HL-60 (cell line): ENCODE results near the gene TPCN2.

ENCODE experiments used
- DNase-seq, 2 experiments: peaks; one replicate each; pipeline ENCODE4 v3.0.0-alpha.2; 2010 to 2020; ENCODE audit warnings: low read depth in 1 of 2, low spot score in 1 of 2
- H3K27ac ChIP-seq: fragments of 250-450 bp; sonication (Bioruptor Pico); replicated peaks from 2 replicates; pipeline ENCODE4 v1.5.1; 2020; ENCODE audit warnings: mild to moderate bottlenecking, moderate library complexity
- H3K27me3 ChIP-seq: fragments of 250-450 bp; sonication (Bioruptor Pico); 2 replicates; pipeline ENCODE4 v1.5.1; 2021; ENCODE audit warnings: mild to moderate bottlenecking, moderate library complexity; ENCODE audit not compliant: insufficient read depth, poor library complexity, severe bottlenecking
- H3K4me3 ChIP-seq: replicated peaks from 2 replicates; pipeline ENCODE4 v1.5.1; 2011; ENCODE audit warnings: mild to moderate bottlenecking, control low read depth, low read length; ENCODE audit not compliant: insufficient read depth
- GABPA ChIP-seq: IDR thresholded peaks from 2 replicates; pipeline ENCODE4 v1.6.1; 2012; ENCODE audit warnings: low read depth
- POLR2AphosphoS5 ChIP-seq: IDR thresholded peaks from 2 replicates; pipeline ENCODE4 v1.6.1; 2012; ENCODE audit warnings: low read depth
- REST ChIP-seq: IDR thresholded peaks from 2 replicates; pipeline ENCODE4 v1.6.1; 2012; ENCODE audit warnings: low read depth; ENCODE audit not compliant: insufficient replicate concordance
- SPI1 ChIP-seq: IDR thresholded peaks from 2 replicates; pipeline ENCODE4 v1.6.1; 2012; ENCODE audit warnings: low read depth, mild to moderate bottlenecking, borderline replicate concordance
- TF ChIP-seq, protein P1 (sequence below): IDR thresholded peaks from one replicate; pipeline ENCODE4 v1.5.1; 2011; ENCODE audit warnings: low read length, control low read depth, inconsistent platforms; ENCODE audit not compliant: insufficient read depth

The TPCN2 gene

GRCh38 chr11:69053546-69054396 lies 5.0 kb downstream of the TPCN2 start:
- no peak overlapping the region for H3K4me3 ChIP-seq
- no peak overlapping the region for H3K27ac ChIP-seq
- TF ChIP-seq, protein P1, sequence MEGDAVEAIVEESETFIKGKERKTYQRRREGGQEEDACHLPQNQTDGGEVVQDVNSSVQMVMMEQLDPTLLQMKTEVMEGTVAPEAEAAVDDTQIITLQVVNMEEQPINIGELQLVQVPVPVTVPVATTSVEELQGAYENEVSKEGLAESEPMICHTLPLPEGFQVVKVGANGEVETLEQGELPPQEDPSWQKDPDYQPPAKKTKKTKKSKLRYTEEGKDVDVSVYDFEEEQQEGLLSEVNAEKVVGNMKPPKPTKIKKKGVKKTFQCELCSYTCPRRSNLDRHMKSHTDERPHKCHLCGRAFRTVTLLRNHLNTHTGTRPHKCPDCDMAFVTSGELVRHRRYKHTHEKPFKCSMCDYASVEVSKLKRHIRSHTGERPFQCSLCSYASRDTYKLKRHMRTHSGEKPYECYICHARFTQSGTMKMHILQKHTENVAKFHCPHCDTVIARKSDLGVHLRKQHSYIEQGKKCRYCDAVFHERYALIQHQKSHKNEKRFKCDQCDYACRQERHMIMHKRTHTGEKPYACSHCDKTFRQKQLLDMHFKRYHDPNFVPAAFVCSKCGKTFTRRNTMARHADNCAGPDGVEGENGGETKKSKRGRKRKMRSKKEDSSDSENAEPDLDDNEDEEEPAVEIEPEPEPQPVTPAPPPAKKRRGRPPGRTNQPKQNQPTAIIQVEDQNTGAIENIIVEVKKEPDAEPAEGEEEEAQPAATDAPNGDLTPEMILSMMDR: no peak
- no peak for TF ChIP-seq REST
- TF ChIP-seq POLR2AphosphoS5: no peak
- no peak for DNase-seq
- no peaks in the 10 kb centered on the region for H3K27me3 ChIP-seq

DNA sequence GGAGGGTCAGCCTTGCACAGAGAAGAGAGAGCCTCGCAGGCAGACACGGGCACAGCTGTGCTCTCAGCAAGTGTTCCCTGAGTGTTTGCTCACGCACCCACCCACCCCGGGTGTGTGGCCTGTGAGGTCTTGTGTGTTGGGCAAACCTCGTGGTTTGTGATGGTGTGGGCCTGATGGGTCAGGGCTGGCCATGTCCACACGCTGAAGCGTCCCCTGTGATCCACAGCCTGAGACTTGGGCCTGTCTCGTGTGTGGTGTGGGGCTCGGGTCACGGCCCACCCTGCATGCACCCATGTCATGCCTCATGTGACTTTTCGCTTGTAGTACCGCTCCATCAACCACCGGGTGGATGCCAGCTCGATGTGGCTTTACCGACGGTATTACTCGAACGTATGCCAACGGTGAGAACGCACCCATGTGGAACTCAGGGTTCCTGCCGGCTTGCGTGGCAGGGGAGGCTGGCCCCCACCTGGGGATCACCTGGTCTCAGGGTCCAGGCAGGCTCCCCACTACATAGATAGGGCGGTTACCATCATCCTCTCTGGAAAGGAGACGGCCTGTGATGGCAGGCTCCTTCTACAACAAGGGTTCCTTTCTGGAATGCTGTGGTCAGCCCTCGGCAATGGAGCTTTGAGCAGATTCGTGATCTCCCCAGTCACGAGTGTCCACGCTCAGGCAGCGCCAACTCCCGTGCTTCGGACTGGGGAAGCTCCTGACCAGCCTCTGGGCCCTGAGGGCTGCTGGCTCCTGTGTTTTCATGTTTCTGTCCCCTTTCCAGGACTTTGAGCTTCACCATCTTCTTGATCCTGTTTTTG lies 5.9 kb downstream of the TPCN2 start:
- H3K4me3 ChIP-seq: no peak overlapping the region
- no peak for DNase-seq
- no peak for TF ChIP-seq POLR2AphosphoS5
- no peak overlapping the region for H3K27ac ChIP-seq
- H3K27me3 ChIP-seq: no peaks in the 10 kb centered on the region

- TF ChIP-seq POLR2AphosphoS5 (no peak), SPI1 (no peak)
- Histone ChIP-seq H3K27me3 (no peaks in the 10 kb centered on the region), H3K27ac (no peak overlapping the region), H3K4me3 (no peak overlapping the region)
- no peak for DNase-seq
Observed at GRCh38 chr11:69055212-69055586, 6.5 kb downstream of the TPCN2 start.

DNA sequence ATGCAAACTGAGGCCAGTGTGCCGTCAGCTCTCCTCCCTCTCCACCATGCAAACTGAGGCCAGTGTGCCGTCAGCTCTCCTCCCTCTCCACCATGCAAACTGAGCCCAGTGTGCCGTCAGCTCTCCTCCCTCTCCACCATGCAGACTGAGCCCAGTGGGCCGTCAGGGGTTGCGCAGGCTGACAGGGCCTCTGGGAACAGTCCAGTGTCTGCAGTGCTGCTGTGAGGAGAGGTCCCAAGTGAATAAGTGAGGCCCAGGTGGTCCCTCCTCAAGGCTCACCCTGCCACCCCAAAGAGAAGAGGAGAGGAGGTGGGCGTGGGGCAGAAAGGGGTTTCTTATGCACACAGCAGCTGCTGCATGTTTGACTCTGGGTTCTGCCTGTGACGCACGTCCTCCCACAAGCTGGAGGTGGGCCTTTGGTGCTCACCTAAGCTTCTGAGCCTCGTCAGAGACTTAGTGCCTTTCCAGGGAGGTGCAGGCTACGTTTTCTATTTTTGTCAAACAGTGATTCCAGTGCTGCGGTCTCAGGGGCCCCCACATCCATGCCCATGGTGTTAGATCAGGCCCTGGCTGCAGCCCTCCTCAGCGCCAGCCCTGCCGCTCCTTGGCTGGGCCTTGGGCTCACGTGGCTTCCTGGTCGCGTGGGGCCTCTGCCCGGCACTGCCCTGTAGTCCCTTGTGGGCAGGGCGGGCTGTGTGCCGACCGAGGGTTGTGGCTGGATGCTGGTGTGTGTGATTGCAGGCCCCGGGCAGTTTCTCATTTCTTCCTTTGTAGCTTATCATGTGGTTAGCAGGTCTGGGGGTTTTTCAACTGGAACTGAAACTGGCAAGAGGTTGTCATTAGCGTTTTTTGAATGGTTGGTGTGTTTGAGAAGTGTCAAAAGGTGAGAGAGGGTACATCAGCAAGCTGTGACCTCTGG lies 7.1 kb downstream of the TPCN2 start:
- TF ChIP-seq REST (no peak), POLR2AphosphoS5 (no peak), SPI1 (no peak), GABPA (no peak)
- TF ChIP-seq, protein P1: no peak
- H3K4me3 ChIP-seq: no peak overlapping the region
- no peak overlapping the region for H3K27ac ChIP-seq
- H3K27me3 ChIP-seq: no peaks in the 10 kb centered on the region
- DNase-seq: peak in 1 of 2 experiments; percentile 62
